Right lobe of liver (tissue), 4 donors: Measurements from ENCODE around the gene NXF2.

ENCODE experiments used
- POLR2A ChIP-seq: fragments of 450-650 bp; IDR thresholded peaks from one replicate; pipeline ENCODE4 v1.6.1; 2017; ENCODE audit warnings: antibody characterized with exemption, mild to moderate bottlenecking
- TF ChIP-seq, protein P1 (sequence below), 4 donors: fragments of 200-600 bp in 3 of 4; fragments of 450-650 bp in 1 of 4; IDR thresholded peaks; one replicate each; pipeline versions ENCODE4 v1.5.1 to v1.8.0; 2016 to 2022; ENCODE audit warnings: antibody characterized with exemption in 4 of 4, mild to moderate bottlenecking in 2 of 4
- donor health status: DM: no; HTN: no; CAD: no.
- donor health status: DM: no; HTN: no; CAD: no.
- donor health status: DM: no; HTN: yes; CAD: no.

DNA sequence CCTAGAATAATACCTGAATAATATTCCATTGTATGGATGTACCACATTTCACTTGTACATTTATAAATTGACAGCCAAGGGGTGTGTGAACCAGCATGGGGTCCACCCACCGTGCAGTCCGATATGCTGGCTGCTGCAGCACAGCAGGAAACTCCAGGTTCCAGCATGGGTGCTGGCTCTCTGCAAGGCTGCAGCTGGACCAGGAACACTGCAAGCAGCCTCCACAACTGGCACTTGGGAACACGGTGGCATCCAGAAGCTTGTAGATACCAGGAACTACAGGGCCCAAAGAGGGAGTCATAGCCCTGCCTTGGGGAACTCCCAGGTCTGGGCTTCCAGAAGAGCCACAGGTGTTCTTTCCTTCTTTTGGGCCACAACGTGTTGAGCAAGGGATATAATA lies 91.2 kb downstream of the NXF2 start:
- TF ChIP-seq, protein P1, sequence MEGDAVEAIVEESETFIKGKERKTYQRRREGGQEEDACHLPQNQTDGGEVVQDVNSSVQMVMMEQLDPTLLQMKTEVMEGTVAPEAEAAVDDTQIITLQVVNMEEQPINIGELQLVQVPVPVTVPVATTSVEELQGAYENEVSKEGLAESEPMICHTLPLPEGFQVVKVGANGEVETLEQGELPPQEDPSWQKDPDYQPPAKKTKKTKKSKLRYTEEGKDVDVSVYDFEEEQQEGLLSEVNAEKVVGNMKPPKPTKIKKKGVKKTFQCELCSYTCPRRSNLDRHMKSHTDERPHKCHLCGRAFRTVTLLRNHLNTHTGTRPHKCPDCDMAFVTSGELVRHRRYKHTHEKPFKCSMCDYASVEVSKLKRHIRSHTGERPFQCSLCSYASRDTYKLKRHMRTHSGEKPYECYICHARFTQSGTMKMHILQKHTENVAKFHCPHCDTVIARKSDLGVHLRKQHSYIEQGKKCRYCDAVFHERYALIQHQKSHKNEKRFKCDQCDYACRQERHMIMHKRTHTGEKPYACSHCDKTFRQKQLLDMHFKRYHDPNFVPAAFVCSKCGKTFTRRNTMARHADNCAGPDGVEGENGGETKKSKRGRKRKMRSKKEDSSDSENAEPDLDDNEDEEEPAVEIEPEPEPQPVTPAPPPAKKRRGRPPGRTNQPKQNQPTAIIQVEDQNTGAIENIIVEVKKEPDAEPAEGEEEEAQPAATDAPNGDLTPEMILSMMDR (IDR thresholded peaks at IDR 0.05): no peak
- TF ChIP-seq POLR2A: no peak
